Amygdala (tissue), 56 donors: Measurements from ENCODE around the gene LIN28B.

Experiments
- DNase-seq, 56 donors: peaks; one replicate each; lab custom pipeline; 2025; lab: John Stamatoyannopoulos, UW

The LIN28B gene

GRCh38 chr6:105107207-105107606 lies 150.3 kb downstream of the LIN28B start:
- DNase-seq: no peak

- DNase-seq: no peak
Observed at GRCh38 chr6:105108631-105109262, 151.8 kb downstream of the LIN28B start.

DNA sequence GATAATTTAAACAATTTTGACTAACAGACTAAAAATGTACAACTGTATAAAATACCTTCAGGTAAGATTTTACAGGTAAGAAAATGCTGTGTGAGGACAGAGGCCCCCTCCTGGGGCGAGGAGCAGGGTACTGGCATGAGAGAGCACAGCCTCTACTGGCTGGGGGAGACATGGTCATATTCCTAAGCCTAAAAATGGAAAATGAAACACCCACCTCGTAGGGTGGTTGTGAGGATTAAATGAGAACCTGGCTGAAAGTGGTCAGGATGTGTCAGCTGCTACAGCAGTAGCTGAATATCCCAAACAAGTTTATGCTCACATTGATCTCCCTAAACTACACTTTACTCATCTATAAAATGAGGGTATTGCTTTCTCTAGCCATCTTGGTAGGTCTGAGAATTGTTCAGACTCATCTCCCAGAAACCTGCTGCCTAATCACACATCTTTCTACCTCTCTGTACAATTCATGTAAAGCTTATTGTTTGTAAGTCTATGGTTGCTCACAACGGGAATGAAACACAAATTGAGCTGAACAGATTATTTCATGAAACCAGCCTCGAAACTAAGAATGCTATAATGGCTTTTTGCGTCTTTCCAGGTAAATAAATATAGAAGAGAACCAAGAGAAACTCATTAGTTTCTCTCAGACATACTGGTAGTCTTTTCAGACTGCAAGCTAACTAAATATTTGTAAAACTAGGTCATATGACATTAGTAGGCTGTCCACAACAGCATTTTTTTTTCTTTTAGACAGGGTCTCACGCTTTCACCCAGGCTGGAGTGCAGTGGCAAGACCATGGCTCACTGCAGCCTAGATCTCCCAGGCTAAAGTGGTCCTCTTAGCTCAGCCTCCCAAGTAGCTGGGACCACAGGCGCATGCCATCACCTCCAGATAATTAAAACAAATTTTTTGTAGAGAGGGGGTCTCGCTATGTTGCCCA lies 153.3 kb downstream of the LIN28B start:
- DNase-seq: no peak

GRCh38 chr6:105111105-105111504 lies 154.2 kb downstream of the LIN28B start:
- DNase-seq: no peak

- DNase-seq: no peak
Observed at GRCh38 chr6:105111871-105112270, 155.0 kb downstream of the LIN28B start.

DNA sequence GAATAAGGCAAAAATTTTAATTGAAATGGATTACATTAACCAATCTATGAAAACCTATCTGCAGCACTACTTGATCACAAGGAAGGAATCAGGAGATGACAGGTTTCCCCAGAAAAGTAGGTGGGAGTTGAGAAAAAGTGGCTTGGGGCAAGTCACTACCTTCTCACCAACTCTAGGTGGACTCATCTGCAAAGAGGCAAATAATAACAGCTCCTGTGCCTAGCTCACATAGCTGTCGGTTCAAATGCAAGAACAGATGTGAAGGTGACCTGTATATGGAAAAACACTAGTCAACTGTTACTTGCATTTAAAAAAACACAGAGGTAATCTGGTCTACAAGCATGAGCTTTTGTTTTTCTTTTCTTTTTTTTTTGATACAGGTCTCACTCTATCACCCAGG lies 155.7 kb downstream of the LIN28B start:
- no peak for DNase-seq

- no peak for DNase-seq
Observed at GRCh38 chr6:105113422-105113821, 156.5 kb downstream of the LIN28B start.

- no peak for DNase-seq
Observed at GRCh38 chr6:105116150-105116549, 159.2 kb downstream of the LIN28B start.

DNA sequence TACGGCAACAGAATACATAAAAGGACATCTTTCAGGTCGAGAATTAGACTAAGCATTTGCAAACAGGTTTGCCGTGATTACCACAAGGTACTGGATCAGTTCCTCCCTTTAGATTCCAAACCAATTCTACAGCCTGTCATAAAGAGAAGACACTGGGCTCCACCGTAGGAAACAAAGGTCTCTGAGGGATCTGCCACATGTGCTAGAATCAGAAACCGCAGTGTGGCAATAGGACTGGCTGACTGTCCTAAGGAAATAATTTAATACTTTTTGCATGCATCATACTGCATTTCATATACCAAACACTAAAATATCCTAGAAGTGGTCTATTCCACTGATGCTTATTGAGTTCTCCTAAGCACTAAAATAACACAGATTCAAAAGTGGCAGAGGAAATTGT lies 163.7 kb downstream of the LIN28B start:
- no peak for DNase-seq

GRCh38 chr6:105121981-105122380 lies 165.1 kb downstream of the LIN28B start:
- no peak for DNase-seq

- DNase-seq: no peak
Observed at GRCh38 chr6:105122717-105123116, 165.8 kb downstream of the LIN28B start.
